ENCODE data around the gene RGS12. TPM values are rescaled to one million over a fixed set of nuclear protein-coding genes. Genes with fewer than 3 reads are reported as not detected.

The RGS12 gene
- total and polyA plus RNA-seq, 2 of the 8 experiments (the other 6 are each of a cell fraction or from before 2014, with no cell fraction given): 6.0 to 16.4 TPM

- no peaks in the 10 kb centered on the region for H3K79me2 ChIP-seq (ENCODE audit: control insufficient read depth in 1 of 2, insufficient read depth in 2 of 2, low read length in 2 of 2)
- H3K36me3 ChIP-seq (ENCODE audit: control insufficient read depth in 2 of 4, insufficient read depth in 4 of 4, low read length in 3 of 4): no peaks in the 10 kb centered on the region
- H3K14ac ChIP-seq (ENCODE audit: insufficient read length): no peak overlapping the region
- POLR2A ChIA-PET (ENCODE audit: partially characterized antibody): no interaction called here
- H3K18ac ChIP-seq (ENCODE audit: extremely low read depth, low read length): no peak overlapping the region
- H3K27ac ChIP-seq (ENCODE audit: low read depth, low read length): no peak overlapping the region
- no peak overlapping the region for H4K5ac ChIP-seq (ENCODE audit: insufficient read length, low read depth, low read length)
- H4K8ac ChIP-seq (ENCODE audit: extremely low read depth, insufficient read depth, low read length): no peak overlapping the region
- H3K4ac ChIP-seq (replicated peaks; ENCODE audit: insufficient read length, low read depth, low read length): no peak overlapping the region
- 94% methylated on average over 13 of the region's 13 CpGs; no CpG with 5 or more reads in 1 of the 2 experiments for WGBS, 2 experiments (ENCODE audit: extremely low coverage in 1 of 2, insufficient coverage in 1 of 2, insufficient read length in 1 of 2, insufficient replicate concordance in 2 of 2, low coverage in 1 of 2, low lambda C conversion rate in 2 of 2, missing lambda C conversion rate in 1 of 2)
- no peaks in the 10 kb centered on the region; the same call in 1 of the 2 replicates for H3K79me1 ChIP-seq (ENCODE audit: low read depth, low read length)
- no peak overlapping the region for H2BK12ac ChIP-seq (ENCODE audit: low read depth, low read length)
- H2AK5ac ChIP-seq (ENCODE audit: low read depth, low read length): no peak overlapping the region
- H4K20me1 ChIP-seq (replicated peaks in 1 of 2; ENCODE audit: control insufficient read depth in 1 of 2, insufficient read depth in 2 of 2, low read length in 2 of 2): peaks cover 2 to 7% of the 10 kb centered on the region in 2 experiments
- no peak overlapping the region for H2BK5ac ChIP-seq (ENCODE audit: low read depth, low read length)
- H2BK15ac ChIP-seq (ENCODE audit: low read length): no peak overlapping the region
- H2BK20ac ChIP-seq (ENCODE audit: low read length): no peak overlapping the region
- H3K4me2 ChIP-seq (ENCODE audit: insufficient read depth in 1 of 2, low read depth in 2 of 2, low read length in 2 of 2): no peak overlapping the region
- H3K23me2 ChIP-seq (ENCODE audit: low read depth, low read length): no peaks in the 10 kb centered on the region
- no peak overlapping the region for H2AFZ ChIP-seq (ENCODE audit: low read length)
- no peak for TF ChIP-seq SUZ12 (IDR thresholded peaks at IDR 0.05; ENCODE audit: low read length)
- H3K9ac ChIP-seq (replicated peaks in 1 of 4; ENCODE audit: extremely low read depth in 1 of 4, low read depth in 3 of 4, low read length in 3 of 4): no peak overlapping the region
- no peaks in the 10 kb centered on the region for H3K27me3 ChIP-seq (replicated peaks in 1 of 4; ENCODE audit: control insufficient read depth in 3 of 4, extremely low read depth in 1 of 4, insufficient read depth in 3 of 4, low read length in 3 of 4)
- CTCF ChIA-PET (ENCODE audit: partially characterized antibody): interaction anchor here (1.0 to 12.2 kb wide), 3 partner anchors 8 to 96 kb away, joined by 3 to 124 read pairs (median 4); no protein-coding TSS in a partner anchor
- no peaks in the 10 kb centered on the region for H3K9me3 ChIP-seq (ENCODE audit: insufficient read depth in 2 of 2, low read depth in 1 of 2, low read length in 1 of 2)
- no peak overlapping the region for H4K91ac ChIP-seq (replicated peaks; ENCODE audit: insufficient read length, low read length)
- no peak overlapping the region for H2BK120ac ChIP-seq (replicated peaks; ENCODE audit: low read depth, low read length)
- FAIRE-seq: no peak
- H3K23ac ChIP-seq (ENCODE audit: insufficient read length): no peak overlapping the region
- no peak overlapping the region for H3K56ac ChIP-seq (replicated peaks; ENCODE audit: insufficient read length, low read depth, low read length)
- no peak overlapping the region for H3K4me3 ChIP-seq (ENCODE audit: extremely low read depth in 1 of 4, insufficient read depth in 2 of 4, low read depth in 3 of 4, low read length in 4 of 4)
- no peak for DNase-seq (ENCODE audit: low read depth in 1 of 2, low spot score in 2 of 2)
- H3K4me1 ChIP-seq (replicated peaks in 1 of 4; ENCODE audit: control insufficient read depth in 3 of 4, insufficient read depth in 4 of 4, low read length in 3 of 4): peaks cover 0 to 4% (median under 1%) of the 10 kb centered on the region in 4 experiments; a peak in 2 of 7 replicates
Measured at GRCh38 chr4:3338321-3338838, 45.6 kb downstream of the RGS12 start.

All from H1 (cell line).